Chondrocyte (in vitro differentiated cells): ENCODE results near the gene LONP2. TPM values are rescaled to one million over a fixed set of nuclear protein-coding genes. Genes with fewer than 3 reads are reported as not detected.

Experiments used
- DNase-seq: peaks from one replicate; pipeline ENCODE4 v3.0.0; 2021; ENCODE audit warnings: mixed read lengths, low spot score
- H3K27ac Mint-ChIP-seq: one replicate; pipeline ENCODE4 v1.8.0; 2021; ENCODE audit warnings: mild to moderate bottlenecking, moderate library complexity, mixed read lengths; ENCODE audit not compliant: unreplicated experiment
- H3K27me3 Mint-ChIP-seq: 2 replicates; pipeline ENCODE4 v1.8.0; 2021; ENCODE audit warnings: low read depth, mixed read lengths
- H3K36me3 Mint-ChIP-seq: 2 replicates; pipeline ENCODE4 v1.8.0; 2021; ENCODE audit warnings: low read depth, mixed read lengths
- H3K4me1 Mint-ChIP-seq: 2 replicates; pipeline ENCODE4 v1.8.0; 2021; ENCODE audit warnings: low read depth, mild to moderate bottlenecking, mixed read lengths
- H3K4me3 Mint-ChIP-seq: one replicate; pipeline ENCODE4 v1.8.0; 2021; ENCODE audit warnings: mild to moderate bottlenecking, moderate library complexity, mixed read lengths; ENCODE audit not compliant: unreplicated experiment
- H3K9me3 Mint-ChIP-seq: 2 replicates; pipeline ENCODE4 v1.8.0; 2021; ENCODE audit warnings: low read depth, mixed read lengths
- CTCF ChIP-seq: fragments of 200-600 bp; sonication (generic); IDR thresholded peaks from 2 replicates; pipeline ENCODE4 v1.5.0; 2021; ENCODE audit warnings: antibody characterized with exemption, mild to moderate bottlenecking, moderate library complexity
- total RNA-seq: library from RNA; stranded (reverse); gene quantifications from 3 replicates; pipeline ENCODE4 v1.2.1, GENCODE V29; 2021

The LONP2 gene
- total RNA-seq, 1 donor from 2014 or later, result 53.1 TPM

GRCh38 chr16:48277158-48277557 is 33.1 kb downstream of the LONP2 start:
- peaks cover 33% of the 10 kb centered on the region for H3K4me1 Mint-ChIP-seq
- H3K9me3 Mint-ChIP-seq, result no peaks in the 10 kb centered on the region
- H3K27ac Mint-ChIP-seq, result no peak overlapping the region
- no peak overlapping the region for H3K4me3 Mint-ChIP-seq
- no peak for TF ChIP-seq CTCF
- no peaks in the 10 kb centered on the region for H3K27me3 Mint-ChIP-seq
- peaks cover 15% of the 10 kb centered on the region for H3K36me3 Mint-ChIP-seq
- DNase-seq, result no peak

- H3K4me1 Mint-ChIP-seq, result peaks cover 25% of the 10 kb centered on the region
- no peak for TF ChIP-seq CTCF
- no peak overlapping the region for H3K4me3 Mint-ChIP-seq
- no peak overlapping the region for H3K27ac Mint-ChIP-seq
- H3K9me3 Mint-ChIP-seq, result no peaks in the 10 kb centered on the region
- DNase-seq, result no peak
- H3K27me3 Mint-ChIP-seq, result no peaks in the 10 kb centered on the region
- H3K36me3 Mint-ChIP-seq, result peaks cover 16% of the 10 kb centered on the region
Observed at GRCh38 chr16:48279199-48279598, 35.1 kb downstream of the LONP2 start.

GRCh38 chr16:48280546-48280945 is 36.4 kb downstream of the LONP2 start:
- Mint-ChIP-seq H3K4me1 (peaks cover 29% of the 10 kb centered on the region), H3K36me3 (peaks cover 26% of the 10 kb centered on the region), H3K27ac (no peak overlapping the region), H3K9me3 (peaks cover 6% of the 10 kb centered on the region), H3K4me3 (no peak overlapping the region), H3K27me3 (no peaks in the 10 kb centered on the region)
- no peak for DNase-seq
- no peak for TF ChIP-seq CTCF

- Mint-ChIP-seq H3K36me3 (peaks cover 38% of the 10 kb centered on the region), H3K4me1 (peaks cover 31% of the 10 kb centered on the region), H3K9me3 (peaks cover 19% of the 10 kb centered on the region), H3K27ac (peak overlapping the region; percentile 49), H3K4me3 (no peak overlapping the region), H3K27me3 (no peaks in the 10 kb centered on the region)
- no peak for DNase-seq
- no peak for TF ChIP-seq CTCF
Observed at GRCh38 chr16:48282636-48283263, 38.6 kb downstream of the LONP2 start.

GRCh38 chr16:48284772-48285409 is 40.8 kb downstream of the LONP2 start:
- H3K27ac Mint-ChIP-seq, result no peak overlapping the region
- peaks cover 19% of the 10 kb centered on the region for H3K9me3 Mint-ChIP-seq
- peaks cover 32% of the 10 kb centered on the region for H3K36me3 Mint-ChIP-seq
- no peak overlapping the region for H3K4me3 Mint-ChIP-seq
- no peaks in the 10 kb centered on the region for H3K27me3 Mint-ChIP-seq
- DNase-seq, result no peak
- TF ChIP-seq CTCF, result no peak
- H3K4me1 Mint-ChIP-seq, result peaks cover 23% of the 10 kb centered on the region
